ENCODE measurements around the gene PPP1R10. TPM values are rescaled to one million over a fixed set of nuclear protein-coding genes. Genes with fewer than 3 reads are reported as not detected.

Gene PPP1R10
- polyA plus RNA-seq, 2 of the 4 experiments (the other 2 are of a cell fraction), result 26.4 to 37.6 TPM

- TF ChIP-seq EP300 (IDR thresholded peaks at IDR 0.05) (no peak), TFCP2L1 (CRISPR knock-in tag; IDR thresholded peaks at IDR 0.05) (no peak), CHD2 (IDR thresholded peaks at IDR 0.05; ENCODE audit: low read length, partially characterized antibody) (no peak), EHMT2 (IDR thresholded peaks at IDR 0.05; ENCODE audit: low read depth) (no peak), GATA3 (IDR thresholded peaks at IDR 0.05; ENCODE audit: borderline replicate concordance) (no peak), RCOR1 (IDR thresholded peaks at IDR 0.05; ENCODE audit: low read depth, low read length) (no peak), HMGXB4 (CRISPR knock-in tag; IDR thresholded peaks at IDR 0.05; ENCODE audit: borderline replicate concordance) (no peak), SMC3 (IDR thresholded peaks at IDR 0.05) (no peak), REST (IDR thresholded peaks at IDR 0.05) (no peak), TP53 (CRISPR knock-in tag; IDR thresholded peaks at IDR 0.05) (no peak), MAZ (IDR thresholded peaks at IDR 0.05; ENCODE audit: borderline replicate concordance, low read depth, low read length) (no peak), HOXB13 (CRISPR knock-in tag; IDR thresholded peaks at IDR 0.05; ENCODE audit: low read depth) (no peak), BCL3 (IDR thresholded peaks at IDR 0.05) (no peak), E2F6 (IDR thresholded peaks at IDR 0.05; ENCODE audit: borderline replicate concordance, low read depth) (no peak), NR3C1 (IDR thresholded peaks at IDR 0.05) (no peak), HOXB5 (CRISPR knock-in tag; IDR thresholded peaks at IDR 0.05) (no peak), KDM1A (IDR thresholded peaks at IDR 0.05; ENCODE audit: low read depth) (no peak)
- TF ChIP-seq, protein P1, sequence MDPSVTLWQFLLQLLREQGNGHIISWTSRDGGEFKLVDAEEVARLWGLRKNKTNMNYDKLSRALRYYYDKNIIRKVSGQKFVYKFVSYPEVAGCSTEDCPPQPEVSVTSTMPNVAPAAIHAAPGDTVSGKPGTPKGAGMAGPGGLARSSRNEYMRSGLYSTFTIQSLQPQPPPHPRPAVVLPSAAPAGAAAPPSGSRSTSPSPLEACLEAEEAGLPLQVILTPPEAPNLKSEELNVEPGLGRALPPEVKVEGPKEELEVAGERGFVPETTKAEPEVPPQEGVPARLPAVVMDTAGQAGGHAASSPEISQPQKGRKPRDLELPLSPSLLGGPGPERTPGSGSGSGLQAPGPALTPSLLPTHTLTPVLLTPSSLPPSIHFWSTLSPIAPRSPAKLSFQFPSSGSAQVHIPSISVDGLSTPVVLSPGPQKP (IDR thresholded peaks at IDR 0.05; ENCODE audit: low read depth, low read length), result no peak
- DNase-seq (ENCODE audit: low read depth in 1 of 2, low spot score in 1 of 2) (no peak), ATAC-seq (peak in 1 of 2 experiments; percentile 9; a peak in 3 of 6 replicates), FAIRE-seq (no peak)
- Histone ChIP-seq H3K4me1 (peaks cover 13% of the 10 kb centered on the region; the same call in 2 of the 3 replicates), H3K9me3 (no peaks in the 10 kb centered on the region), H3K4me3 (peak overlapping the region; percentile 88), H3K27ac (peak overlapping the region; percentile 91 to 94), H3K4me2 (peak overlapping the region; percentile 93)
- ChIA-PET POLR2A (no interaction called here), CTCF (interaction anchor here (0.8 to 9.4 kb wide), 2 partner anchors 12 to 19 kb away, joined by 3 to 103 read pairs; no protein-coding TSS in a partner anchor)
- 70% methylated on average over 18 of the region's 34 CpGs for WGBS (ENCODE audit: missing lambda C conversion rate)
Measured at GRCh38 chr6:30554962-30555815, 61.9 kb downstream of the PPP1R10 start.

Measured in A549 (cell line).